Bronchial epithelial cell (primary cell): Measurements from ENCODE around the gene BMF. TPM values are rescaled to one million over a fixed set of nuclear protein-coding genes. Genes with fewer than 3 reads are reported as not detected.
A peak's percentile ranks its signal among the peaks of the same experiment; 100 is the strongest.

Experiments used
- DNase-seq: peaks from one replicate; pipeline ENCODE4 v3.0.0-alpha.2; 2010; ENCODE audit warnings: low read depth
- FAIRE-seq: peaks from 2 replicates; lab custom pipeline; 2011; peaks lifted over from hg19 to GRCh38; lab: Jason Lieb, UNC
- H3K27me3 ChIP-seq: 2 replicates; pipeline ENCODE4 v1.5.1; 2011; ENCODE audit warnings: low read length; ENCODE audit not compliant: control insufficient read depth, insufficient read depth
- H3K36me3 ChIP-seq: 2 replicates; pipeline ENCODE4 v1.5.1; 2011; ENCODE audit warnings: low read length; ENCODE audit not compliant: control insufficient read depth, insufficient read depth
- H3K4me3 ChIP-seq: 2 replicates; pipeline ENCODE4 v1.5.1; 2011; ENCODE audit warnings: mild to moderate bottlenecking, low read depth, low read length, control low read depth
- CTCF ChIP-seq: IDR thresholded peaks from 2 replicates; pipeline ENCODE4 v1.5.1; 2011; ENCODE audit warnings: mild to moderate bottlenecking, moderate library complexity, low read length, control low read depth, inconsistent platforms; ENCODE audit not compliant: insufficient read depth, severe bottlenecking
- total RNA-seq: library from RNA; depleted of rRNA; stranded (reverse); fragments of >200 nt; gene quantifications from 2 replicates; pipeline ENCODE4 v1.2.1, GENCODE V29; 2014

BMF gene
- total RNA-seq, 1 donor from 2014 or later: 1.6 TPM

- no peak for FAIRE-seq
- no peak for TF ChIP-seq CTCF
- DNase-seq: peak; percentile 33
- H3K4me3 ChIP-seq: peak overlapping the region; percentile 64
- peaks cover 7% of the 10 kb centered on the region for H3K36me3 ChIP-seq
- no peaks in the 10 kb centered on the region for H3K27me3 ChIP-seq
Measured at GRCh38 chr15:40038275-40038637, 70.4 kb downstream of the BMF start.

Other genes with a start within 250 kb of the BMF start
- gene GPR176, start 188.6 kb downstream of the BMF start, total RNA-seq: 1.9 and 3.4 TPM in 2 replicates
- gene EIF2AK4, start 174.8 kb downstream of the BMF start, total RNA-seq: 25.6 and 30.8 TPM in 2 replicates
- gene SRP14, start 69.7 kb downstream of the BMF start, total RNA-seq: 95.8 and 176 TPM in 2 replicates
- 0.79 and 0.90 TPM in 2 replicates for gene BUB1B, start 52.2 kb upstream of the BMF start, total RNA-seq
- gene PAK6, start 130.2 kb upstream of the BMF start, total RNA-seq: 11.6 and 11.8 TPM in 2 replicates
- gene ANKRD63, start 174.2 kb upstream of the BMF start, total RNA-seq: not detected in 2 replicates
- not detected in 2 replicates for gene PLCB2, start 199.1 kb upstream of the BMF start, total RNA-seq
- gene INAFM2, start 214.8 kb upstream of the BMF start, total RNA-seq: 6.3 and 6.8 TPM in 2 replicates
- gene CCDC9B, start 232.1 kb upstream of the BMF start, total RNA-seq: 12.1 and 17.3 TPM in 2 replicates
- gene PHGR1, start 242.2 kb upstream of the BMF start, total RNA-seq: not detected in 2 replicates
- under 0.01 TPM in 1 of 2 replicates, not detected in the other for gene DISP2, start 249.3 kb upstream of the BMF start, total RNA-seq